OCI-LY7 (cell line): ENCODE measurements around the gene RBM33.

Source experiments
- CTCF ChIP-seq: fragments of 200-600 bp; sonication (generic); conservative IDR thresholded peaks from 2 replicates; pipeline ENCODE4 v1.5.1; 2014; ENCODE audit warnings: mild to moderate bottlenecking, antibody characterized with exemption, low read length, moderate library complexity, mixed read lengths
- EZH2phosphoT487 ChIP-seq: fragments of 200-600 bp; sonication (generic); IDR thresholded peaks from 2 replicates; pipeline ENCODE4 v1.6.1; 2018; ENCODE audit warnings: low read depth, borderline replicate concordance, mild to moderate bottlenecking, mixed run types, antibody characterized with exemption, low read length, moderate library complexity, mixed read lengths

- no peak for TF ChIP-seq CTCF
- no peak for TF ChIP-seq EZH2phosphoT487
Measured at GRCh38 chr7:155648752-155649339, 4.4 kb downstream of the RBM33 start.
